ENCODE measurements around the gene PTPDC1.
"Not testable (repeated sequence)": the region's sequence is repeated elsewhere in the genome, so short reads cannot be mapped to it uniquely, and the experiment has no call there.

Gene PTPDC1

DNA sequence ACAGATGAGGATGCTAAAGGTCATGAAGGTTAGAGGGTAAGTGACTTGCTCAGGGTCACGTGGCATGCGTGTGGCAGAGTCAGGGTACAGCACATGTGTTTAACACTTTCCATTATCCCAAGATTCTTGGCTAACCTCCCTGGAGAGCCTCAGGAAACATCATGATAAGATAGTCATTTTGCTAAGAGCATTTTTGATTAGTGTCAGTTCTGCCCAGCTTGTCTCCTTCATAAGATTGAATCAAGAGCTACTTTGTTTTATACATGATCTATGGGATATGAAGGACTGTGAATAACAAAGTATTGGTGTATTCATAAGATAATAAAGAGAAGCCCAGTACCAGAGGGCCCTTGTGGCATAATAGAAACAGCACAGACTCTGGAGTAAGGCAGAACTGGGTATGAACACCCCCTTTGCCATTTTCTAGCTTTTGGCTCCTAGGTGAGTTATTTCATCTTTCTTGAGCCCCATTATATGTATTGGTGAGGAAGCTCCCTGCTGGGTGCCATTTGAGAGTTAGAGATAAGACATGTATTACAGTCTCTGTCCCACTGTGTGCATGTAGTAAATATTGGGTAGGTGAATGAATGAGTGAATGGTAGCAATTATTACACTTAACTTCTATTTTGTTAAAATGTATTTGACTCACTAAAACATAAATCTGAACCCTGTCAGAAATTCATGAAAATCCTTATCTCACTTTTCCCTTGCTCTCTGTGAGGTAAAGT is 16.1 kb downstream of the PTPDC1 start:
- POLR2A ChIA-PET (ENCODE audit: low non-redundant PET) = no interaction called here
- TF ChIP-seq, protein P1, sequence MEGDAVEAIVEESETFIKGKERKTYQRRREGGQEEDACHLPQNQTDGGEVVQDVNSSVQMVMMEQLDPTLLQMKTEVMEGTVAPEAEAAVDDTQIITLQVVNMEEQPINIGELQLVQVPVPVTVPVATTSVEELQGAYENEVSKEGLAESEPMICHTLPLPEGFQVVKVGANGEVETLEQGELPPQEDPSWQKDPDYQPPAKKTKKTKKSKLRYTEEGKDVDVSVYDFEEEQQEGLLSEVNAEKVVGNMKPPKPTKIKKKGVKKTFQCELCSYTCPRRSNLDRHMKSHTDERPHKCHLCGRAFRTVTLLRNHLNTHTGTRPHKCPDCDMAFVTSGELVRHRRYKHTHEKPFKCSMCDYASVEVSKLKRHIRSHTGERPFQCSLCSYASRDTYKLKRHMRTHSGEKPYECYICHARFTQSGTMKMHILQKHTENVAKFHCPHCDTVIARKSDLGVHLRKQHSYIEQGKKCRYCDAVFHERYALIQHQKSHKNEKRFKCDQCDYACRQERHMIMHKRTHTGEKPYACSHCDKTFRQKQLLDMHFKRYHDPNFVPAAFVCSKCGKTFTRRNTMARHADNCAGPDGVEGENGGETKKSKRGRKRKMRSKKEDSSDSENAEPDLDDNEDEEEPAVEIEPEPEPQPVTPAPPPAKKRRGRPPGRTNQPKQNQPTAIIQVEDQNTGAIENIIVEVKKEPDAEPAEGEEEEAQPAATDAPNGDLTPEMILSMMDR (conservative IDR thresholded peaks at IDR 0.05; ENCODE audit: low read depth) = no peak
- no peak overlapping the region for H3K27ac ChIP-seq
- DNase-seq (ENCODE audit: low spot score) = no peak
- CTCF ChIA-PET = interaction anchor here (0.6 kb wide), 1 partner anchor 1212 kb away, joined by 3 read pairs; no protein-coding TSS in a partner anchor

DNA sequence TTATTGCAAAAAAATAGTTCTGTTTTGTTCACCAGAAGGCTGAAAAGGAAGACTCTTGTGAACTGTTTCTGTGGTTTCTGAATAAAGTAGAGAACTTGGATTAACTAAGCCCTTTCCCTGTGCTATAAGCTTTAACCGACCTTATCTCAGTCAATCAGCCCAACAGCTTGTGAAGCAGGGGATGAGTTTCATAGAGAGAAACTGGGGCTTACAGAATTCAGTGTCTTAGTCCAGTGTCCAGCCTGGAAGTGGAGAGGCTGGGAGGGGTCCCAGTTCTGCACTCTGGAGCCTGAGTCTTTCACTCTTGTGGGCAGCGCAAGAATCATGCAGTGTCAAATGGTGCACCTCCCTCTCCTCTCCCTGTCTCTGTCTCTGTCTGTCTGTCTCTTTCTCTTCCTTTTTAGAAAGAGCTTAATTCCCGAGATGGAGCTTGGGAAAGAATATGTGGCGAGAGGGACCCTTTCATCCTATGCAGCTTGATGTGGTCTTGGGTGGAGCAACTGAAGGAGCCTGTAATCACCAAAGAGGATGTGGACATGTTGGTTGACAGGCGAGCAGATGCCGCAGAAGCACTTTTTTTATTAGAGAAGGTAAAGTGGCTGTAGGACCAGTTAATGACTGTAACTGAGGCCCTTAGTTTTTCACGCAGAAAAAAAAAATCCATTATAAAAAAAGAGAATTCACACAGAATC is 17.0 kb downstream of the PTPDC1 start:
- TF ChIP-seq, protein P1 (conservative IDR thresholded peaks at IDR 0.05; ENCODE audit: low read depth) = no peak
- no peak for DNase-seq (ENCODE audit: low spot score)
- ChIA-PET CTCF (interaction anchor here (0.6 to 1.0 kb wide), 3 partner anchors 45 to 1213 kb away, joined by 3 read pairs; no protein-coding TSS in a partner anchor), POLR2A (ENCODE audit: low non-redundant PET) (no interaction called here)
- H3K27ac ChIP-seq = no peak overlapping the region

DNA sequence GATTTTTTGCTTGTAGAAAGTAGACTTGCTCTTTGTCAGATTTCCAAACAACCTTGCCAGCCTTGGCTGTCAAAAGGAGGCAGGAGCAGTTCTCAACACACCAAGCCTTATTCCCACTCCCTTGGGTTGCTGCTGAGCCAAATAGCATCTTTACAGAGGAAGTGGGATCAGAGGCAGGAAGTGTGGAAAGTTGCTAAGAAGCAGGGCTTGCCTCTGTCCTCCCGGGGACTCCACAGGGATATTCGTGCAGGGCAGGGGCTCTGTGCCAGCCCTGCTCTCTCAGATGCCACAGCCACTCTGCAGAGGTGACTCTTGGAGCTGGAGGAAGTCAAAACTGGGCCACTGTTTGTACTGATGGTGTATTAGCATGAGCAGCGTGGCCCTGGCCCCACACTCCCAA is 24.3 kb downstream of the PTPDC1 start:
- no peak for DNase-seq (ENCODE audit: low spot score)
- TF ChIP-seq, protein P1 (conservative IDR thresholded peaks at IDR 0.05; ENCODE audit: low read depth) = no peak
- ChIA-PET CTCF (interaction anchor here (0.5 to 0.6 kb wide), 3 partner anchors 24 to 139 kb away, joined by 3 to 6 read pairs (median 4); no protein-coding TSS in a partner anchor), POLR2A (ENCODE audit: low non-redundant PET) (no interaction called here)
- H3K27ac ChIP-seq = peak overlapping the region; percentile 61

DNA sequence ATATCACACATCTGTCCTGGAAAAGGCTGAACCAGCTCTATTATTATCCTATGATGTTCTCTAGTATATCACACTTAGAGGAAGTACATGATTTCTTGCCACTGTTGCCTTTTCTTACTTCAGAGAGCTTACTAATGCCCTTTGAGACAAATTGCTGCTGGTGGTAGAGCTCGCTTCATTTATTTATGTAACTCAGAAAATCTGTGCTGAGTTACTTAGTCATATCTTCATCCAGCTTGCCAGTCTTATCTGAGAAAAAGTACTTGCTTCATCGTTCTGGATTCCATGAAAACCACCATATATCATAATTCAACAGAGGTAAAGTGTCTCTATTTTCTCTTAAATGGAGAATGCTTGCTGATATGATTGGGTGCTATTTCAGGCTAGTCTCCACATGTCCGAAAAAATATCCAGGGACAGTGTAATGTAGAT is 26.6 kb downstream of the PTPDC1 start:
- ChIA-PET POLR2A (ENCODE audit: low non-redundant PET) (no interaction called here), CTCF (interaction anchor here (0.5 to 0.7 kb wide), 4 partner anchors 28 to 884 kb away, joined by 3 to 4 read pairs (median 4); no protein-coding TSS in a partner anchor)
- no peak for DNase-seq (ENCODE audit: low spot score)
- TF ChIP-seq, protein P1 (conservative IDR thresholded peaks at IDR 0.05; ENCODE audit: low read depth) = no peak
- peak overlapping the region; percentile 71 for H3K27ac ChIP-seq

DNA sequence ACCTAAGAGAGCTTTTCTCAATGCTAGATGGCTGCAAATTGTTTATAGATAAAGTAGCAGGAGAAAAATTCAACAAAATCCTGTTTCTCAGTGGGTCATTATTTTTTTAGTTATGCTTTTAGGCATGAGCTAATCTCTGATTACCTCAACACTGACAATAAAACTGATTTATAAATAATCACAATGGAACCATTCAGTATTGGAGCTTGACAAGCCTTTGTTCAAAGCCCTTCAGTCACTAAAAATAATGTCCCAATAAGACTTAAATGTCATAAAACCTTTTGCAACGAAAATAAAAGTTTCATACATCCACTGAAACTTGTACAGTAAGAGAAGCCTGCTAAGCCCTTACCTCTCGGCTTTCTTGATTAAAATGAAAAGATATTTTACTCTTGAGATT is 27.2 kb downstream of the PTPDC1 start:
- TF ChIP-seq, protein P1 (conservative IDR thresholded peaks at IDR 0.05; ENCODE audit: low read depth) = no peak
- no peak for DNase-seq (ENCODE audit: low spot score)
- POLR2A ChIA-PET (ENCODE audit: low non-redundant PET) = no interaction called here
- H3K27ac ChIP-seq = no peak overlapping the region
- CTCF ChIA-PET = interaction anchor here (0.5 to 0.8 kb wide), 2 partner anchors 34 to 48 kb away, joined by 3 to 5 read pairs; no protein-coding TSS in a partner anchor

DNA sequence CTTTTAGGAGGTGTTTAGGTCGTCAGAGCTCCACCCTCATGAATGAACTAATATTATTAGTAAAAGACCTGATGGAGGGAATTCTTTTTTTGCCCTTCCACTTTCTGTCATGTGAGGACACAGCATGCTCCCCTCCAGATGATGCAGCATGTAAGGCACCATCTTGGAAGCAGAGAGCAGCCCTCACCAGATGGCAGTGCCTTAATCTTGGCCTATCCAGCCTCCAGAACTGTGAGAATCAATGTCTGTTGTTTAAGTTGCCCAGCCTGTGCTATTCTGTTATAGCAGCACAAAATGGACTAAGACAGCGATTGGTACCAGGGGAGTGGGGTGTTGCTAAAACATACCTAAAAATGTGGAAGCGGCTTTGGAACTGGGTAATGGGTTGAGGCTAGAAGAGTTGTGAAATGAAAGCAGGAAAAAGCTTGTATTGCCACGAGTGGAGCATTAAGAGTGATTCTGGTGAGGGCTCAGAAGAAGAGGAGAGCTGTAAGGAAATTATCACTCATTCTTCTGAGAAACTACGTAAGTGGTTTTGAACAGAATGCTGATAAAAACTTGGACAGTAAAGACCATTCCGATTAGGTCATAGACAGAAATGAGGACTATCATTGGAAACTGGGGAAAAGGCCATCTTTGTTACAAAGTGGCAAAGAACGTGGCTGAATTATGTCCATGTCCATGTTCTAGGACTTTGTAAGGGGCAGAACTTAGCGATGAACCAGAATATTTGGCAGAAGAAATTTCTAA is 28.6 kb downstream of the PTPDC1 start:
- TF ChIP-seq, protein P1 (conservative IDR thresholded peaks at IDR 0.05; ENCODE audit: low read depth) = no peak
- H3K27ac ChIP-seq = no peak overlapping the region
- ChIA-PET POLR2A (ENCODE audit: low non-redundant PET) (no interaction called here), CTCF (no interaction called here)
- DNase-seq (ENCODE audit: low spot score) = no peak

DNA sequence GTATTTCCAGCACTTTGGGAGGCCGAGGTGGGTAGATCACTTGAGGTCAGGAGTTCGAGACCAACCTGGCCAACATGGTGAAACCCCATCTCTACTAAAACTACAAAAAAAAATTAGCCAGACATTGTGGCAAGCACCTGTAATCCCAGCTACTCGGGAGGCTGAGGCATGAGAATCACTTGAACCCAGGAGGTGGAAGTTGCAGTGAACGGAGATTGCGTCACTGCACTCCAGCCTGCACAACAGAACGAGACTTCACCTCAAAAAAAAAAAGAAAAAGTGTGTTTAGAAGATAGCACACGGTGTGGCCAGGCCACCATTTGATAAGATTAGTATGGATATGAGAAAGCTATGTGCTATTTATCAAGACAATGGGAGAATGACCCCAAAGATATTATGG is 35.8 kb downstream of the PTPDC1 start:
- DNase-seq (ENCODE audit: low spot score); POLR2A ChIA-PET (ENCODE audit: low non-redundant PET): not testable (repeated sequence)
- CTCF ChIA-PET = interaction anchor here (0.7 kb wide), 1 partner anchor 761 kb away, joined by 3 read pairs; no protein-coding TSS in a partner anchor
- H3K27ac ChIP-seq = peak overlapping the region; percentile 61

Measured in RWPE1 (cell line).